Keratinocyte (primary cell): Measurements from ENCODE around the gene CAPN5. TPM values are rescaled to one million over a fixed set of nuclear protein-coding genes. Genes with fewer than 3 reads are reported as not detected.

Source experiments
- DNase-seq: peaks from one replicate; pipeline ENCODE4 v3.0.0-alpha.2; 2011; ENCODE audit warnings: low read depth, missing footprints, low spot score
- FAIRE-seq: peaks from 2 replicates; lab custom pipeline; 2011; peaks lifted over from hg19 to GRCh38; lab: Jason Lieb, UNC
- H2AFZ ChIP-seq: 2 replicates; pipeline ENCODE4 v1.6.0; 2012; ENCODE audit warnings: low read length, control low read depth, inconsistent platforms; ENCODE audit not compliant: control insufficient read depth
- H3K27ac ChIP-seq: 2 replicates; pipeline ENCODE4 v1.5.1; 2011; ENCODE audit warnings: low read length; ENCODE audit not compliant: control insufficient read depth, insufficient read depth
- H3K27me3 ChIP-seq: 3 replicates; pipeline ENCODE4 v1.6.0; 2011; ENCODE audit warnings: low read length; ENCODE audit not compliant: control insufficient read depth, insufficient read depth; ENCODE audit errors: extremely low read depth
- H3K36me3 ChIP-seq, 2 experiments: 2 replicates in 1 of 2; 3 replicates in 1 of 2; pipeline ENCODE4 v1.5.1; 2011; ENCODE audit warnings: low read length in 2 of 2, mild to moderate bottlenecking in 1 of 2; ENCODE audit not compliant: control insufficient read depth in 2 of 2, insufficient read depth in 2 of 2; ENCODE audit errors: extremely low read depth in 1 of 2
- H3K4me1 ChIP-seq: 3 replicates; pipeline ENCODE4 v1.5.1; 2011; ENCODE audit warnings: low read length; ENCODE audit not compliant: control insufficient read depth, insufficient read depth; ENCODE audit errors: extremely low read depth
- H3K4me2 ChIP-seq: 3 replicates; pipeline ENCODE4 v1.6.0; 2011; ENCODE audit warnings: low read depth, low read length; ENCODE audit not compliant: control insufficient read depth, insufficient read depth; ENCODE audit errors: extremely low read depth
- H3K4me3 ChIP-seq, 3 experiments: fragments of 200-600 bp in 1 of 3; sonication (generic) in 1 of 3; 2 replicates in 2 of 3; 3 replicates in 1 of 3; pipeline ENCODE4 v1.5.1; 2011 to 2016; ENCODE audit warnings: low read length in 3 of 3, mild to moderate bottlenecking in 3 of 3, control low read depth in 2 of 3, inconsistent platforms in 1 of 3, low read depth in 1 of 3, mixed read lengths in 1 of 3, mixed run types in 1 of 3, moderate library complexity in 1 of 3; ENCODE audit not compliant: control insufficient read depth in 2 of 3, insufficient read depth in 2 of 3; ENCODE audit errors: extremely low read depth in 1 of 3
- H3K79me2 ChIP-seq: 2 replicates; pipeline ENCODE4 v1.6.0; 2012; ENCODE audit warnings: low read length; ENCODE audit not compliant: control insufficient read depth, insufficient read depth
- H3K9ac ChIP-seq: 3 replicates; pipeline ENCODE4 v1.6.0; 2011; ENCODE audit warnings: low read length; ENCODE audit not compliant: control insufficient read depth, insufficient read depth; ENCODE audit errors: extremely low read depth
- H3K9me1 ChIP-seq: 3 replicates; pipeline ENCODE4 v1.6.0; 2011; ENCODE audit warnings: low read length; ENCODE audit not compliant: control insufficient read depth, insufficient read depth; ENCODE audit errors: extremely low read depth
- H3K9me3 ChIP-seq: 2 replicates; pipeline ENCODE4 v1.5.1; 2012; ENCODE audit warnings: low read depth, low read length; ENCODE audit not compliant: control insufficient read depth
- H4K20me1 ChIP-seq: 3 replicates; pipeline ENCODE4 v1.6.0; 2011; ENCODE audit warnings: low read length; ENCODE audit not compliant: control insufficient read depth, insufficient read depth; ENCODE audit errors: extremely low read depth
- EZH2 ChIP-seq: IDR thresholded peaks from one replicate; pipeline ENCODE4 v1.6.1; 2012; ENCODE audit warnings: inconsistent platforms, mild to moderate bottlenecking, low read length, moderate library complexity
- dilution Hi-C: fragments of 300-500 bp; cut with MboI; formaldehyde crosslinking; loops from one replicate; pipeline ENCODE4 v1.7.0; 2020; ENCODE audit warnings: low sequenced_read_pairs; ENCODE audit not compliant: extremely low pct_ligation_motif_present
- polyA plus RNA-seq, 5 experiments: library from polyadenylated mRNA; depleted of rRNA in 3 of 5; stranded (reverse) in 3 of 5; stranded (forward) in 1 of 5; unstranded in 1 of 5; fragments of >200 nt; gene quantifications; 1 replicate in 1 of 5; 2 replicates in 3 of 5; 3 replicates in 1 of 5; pipeline versions ENCODE4 v1.2.1 to v1.2.3, GENCODE V29; 2011 to 2012; ENCODE audit warnings: missing spikeins in 2 of 5, low read depth in 1 of 5, low replicate concordance in 1 of 5
- TF ChIP-seq, protein P1 (sequence below), 3 experiments: IDR thresholded peaks in 1 of 3; conservative IDR thresholded peaks in 1 of 3; optimal IDR thresholded peaks in 1 of 3; 2 replicates in 2 of 3; 3 replicates in 1 of 3; pipeline versions ENCODE3 to v1.5.1; 2011; ENCODE audit warnings: low read length in 3 of 3, mild to moderate bottlenecking in 3 of 3, moderate library complexity in 2 of 3, control low read depth in 1 of 3, inconsistent platforms in 1 of 3; ENCODE audit not compliant: insufficient read depth in 2 of 3; ENCODE audit errors: extremely low read depth in 1 of 3

CAPN5 gene
- polyA plus RNA-seq, 1 donor (not counting 4 experiments of a cell fraction or from before 2014, with no cell fraction given) = 1.2 TPM

DNA sequence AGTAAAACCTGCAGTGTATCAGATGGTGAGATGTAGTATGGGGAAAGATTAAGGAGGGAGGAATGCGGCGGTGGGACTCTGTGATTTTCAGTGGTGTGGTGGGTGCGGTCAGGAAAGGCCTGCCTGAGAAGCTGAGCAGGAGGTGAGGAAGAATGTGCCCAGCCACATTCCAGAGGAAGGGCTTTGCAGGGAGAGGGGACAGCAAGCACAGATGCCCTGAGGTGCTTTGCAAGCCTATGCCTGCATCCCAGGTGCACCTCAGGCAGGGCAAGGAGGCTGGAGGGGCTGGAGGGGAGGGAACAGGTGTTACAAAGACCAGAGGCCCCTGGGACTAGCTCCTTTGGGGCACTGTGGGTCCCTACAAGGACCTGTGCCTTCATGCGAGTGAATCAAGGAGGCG is 103.3 kb downstream of the CAPN5 start:
- Histone ChIP-seq H2AFZ (no peak overlapping the region), H4K20me1 (no peaks in the 10 kb centered on the region), H3K27me3 (peaks cover 6% of the 10 kb centered on the region), H3K4me1 (no peaks in the 10 kb centered on the region), H3K9ac (no peak overlapping the region), H3K36me3 (no peaks in the 10 kb centered on the region), H3K9me1 (no peaks in the 10 kb centered on the region), H3K4me3 (no peak overlapping the region), H3K9me3 (no peaks in the 10 kb centered on the region), H3K27ac (no peak overlapping the region), H3K4me2 (no peak overlapping the region), H3K79me2 (no peaks in the 10 kb centered on the region)
- FAIRE-seq (no peak), DNase-seq (no peak)
- TF ChIP-seq, protein P1, sequence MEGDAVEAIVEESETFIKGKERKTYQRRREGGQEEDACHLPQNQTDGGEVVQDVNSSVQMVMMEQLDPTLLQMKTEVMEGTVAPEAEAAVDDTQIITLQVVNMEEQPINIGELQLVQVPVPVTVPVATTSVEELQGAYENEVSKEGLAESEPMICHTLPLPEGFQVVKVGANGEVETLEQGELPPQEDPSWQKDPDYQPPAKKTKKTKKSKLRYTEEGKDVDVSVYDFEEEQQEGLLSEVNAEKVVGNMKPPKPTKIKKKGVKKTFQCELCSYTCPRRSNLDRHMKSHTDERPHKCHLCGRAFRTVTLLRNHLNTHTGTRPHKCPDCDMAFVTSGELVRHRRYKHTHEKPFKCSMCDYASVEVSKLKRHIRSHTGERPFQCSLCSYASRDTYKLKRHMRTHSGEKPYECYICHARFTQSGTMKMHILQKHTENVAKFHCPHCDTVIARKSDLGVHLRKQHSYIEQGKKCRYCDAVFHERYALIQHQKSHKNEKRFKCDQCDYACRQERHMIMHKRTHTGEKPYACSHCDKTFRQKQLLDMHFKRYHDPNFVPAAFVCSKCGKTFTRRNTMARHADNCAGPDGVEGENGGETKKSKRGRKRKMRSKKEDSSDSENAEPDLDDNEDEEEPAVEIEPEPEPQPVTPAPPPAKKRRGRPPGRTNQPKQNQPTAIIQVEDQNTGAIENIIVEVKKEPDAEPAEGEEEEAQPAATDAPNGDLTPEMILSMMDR (optimal IDR thresholded peaks at IDR 0.05 in 1 of 3, IDR thresholded peaks at IDR 0.05 in 1 of 3, conservative IDR thresholded peaks at IDR 0.05 in 1 of 3; ENCODE audit: extremely low read depth in 1 of 3, insufficient read depth in 2 of 3, low read length in 3 of 3) = no peak
- no peak for TF ChIP-seq EZH2
- dilution Hi-C loops = no loop called here

DNA sequence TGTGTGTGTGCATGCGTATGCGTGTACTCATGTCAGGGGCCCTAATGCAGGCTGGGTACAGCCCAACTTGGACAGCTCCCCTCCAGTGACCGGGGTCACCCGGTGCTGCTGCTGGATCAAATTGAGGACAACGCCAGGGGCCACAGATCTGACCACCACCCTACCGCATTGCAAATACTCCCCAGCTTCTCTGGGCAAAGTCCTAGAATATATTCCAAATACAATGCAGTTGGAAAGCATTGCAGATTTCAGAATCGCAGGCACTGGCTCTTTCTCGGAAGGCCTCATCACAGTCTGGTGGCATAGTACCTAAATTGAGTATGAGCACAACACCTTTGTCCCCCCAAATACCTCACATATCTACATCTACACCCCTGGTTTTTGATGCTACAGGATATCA is 104.5 kb downstream of the CAPN5 start:
- Histone ChIP-seq H4K20me1 (no peaks in the 10 kb centered on the region), H3K9me1 (no peaks in the 10 kb centered on the region), H3K79me2 (no peaks in the 10 kb centered on the region), H3K4me3 (no peak overlapping the region), H3K9me3 (no peaks in the 10 kb centered on the region), H3K4me1 (no peaks in the 10 kb centered on the region), H3K36me3 (no peaks in the 10 kb centered on the region), H2AFZ (no peak overlapping the region), H3K27ac (no peak overlapping the region), H3K9ac (no peak overlapping the region), H3K27me3 (no peaks in the 10 kb centered on the region), H3K4me2 (no peak overlapping the region)
- TF ChIP-seq EZH2 = no peak
- TF ChIP-seq, protein P1 (optimal IDR thresholded peaks at IDR 0.05 in 1 of 3, IDR thresholded peaks at IDR 0.05 in 1 of 3, conservative IDR thresholded peaks at IDR 0.05 in 1 of 3; ENCODE audit: extremely low read depth in 1 of 3, insufficient read depth in 2 of 3, low read length in 3 of 3) = no peak
- DNase-seq (no peak), FAIRE-seq (no peak)
- dilution Hi-C loops = no loop called here
